Sigmoid colon (tissue), 7 donors: ENCODE data around the gene COL5A2. TPM values are rescaled to one million over a fixed set of nuclear protein-coding genes. Genes with fewer than 3 reads are reported as not detected.

Source experiments
- DNase-seq: peaks from one replicate; pipeline ENCODE4 v3.0.0-alpha.2; 2019
- H3K27ac ChIP-seq, 4 donors: fragments of 200-600 bp; sonication (generic); one replicate each; pipeline ENCODE4 v1.5.1; 2016 to 2019; ENCODE audit warnings: mild to moderate bottlenecking in 1 of 4
- H3K27me3 ChIP-seq, 3 donors: fragments of 200-600 bp; sonication (generic); one replicate each; pipeline ENCODE4 v1.5.1; 2019; ENCODE audit warnings: mild to moderate bottlenecking in 1 of 3
- H3K36me3 ChIP-seq, 4 donors: fragments of 200-600 bp; sonication (generic); one replicate each; pipeline ENCODE4 v1.5.1; 2016 to 2019
- H3K4me1 ChIP-seq, 4 donors: fragments of 200-600 bp; sonication (generic); one replicate each; pipeline ENCODE4 v1.5.1; 2017 to 2019
- H3K4me3 ChIP-seq, 4 donors: fragments of 200-600 bp; sonication (generic); one replicate each; pipeline ENCODE4 v1.5.1; 2017 to 2019; ENCODE audit warnings: mild to moderate bottlenecking in 2 of 4, moderate library complexity in 1 of 4
- H3K9me3 ChIP-seq, 4 donors: fragments of 200-600 bp in 3 of 4; sonication (generic) in 3 of 4; one replicate each; pipeline versions ENCODE4 v1.5.1 to v1.6.1; 2013 to 2019
- CTCF ChIP-seq, 4 experiments: fragments of 450-650 bp in 3 of 4; fragments of 200-600 bp in 1 of 4; IDR thresholded peaks; one replicate each; pipeline ENCODE4 v1.5.1; 2016 to 2019; ENCODE audit warnings: antibody characterized with exemption in 4 of 4, mild to moderate bottlenecking in 3 of 4, moderate library complexity in 2 of 4
- EP300 ChIP-seq, 4 donors: sonication (generic); formaldehyde crosslinking; IDR thresholded peaks; one replicate each; pipeline ENCODE4 v1.6.1; 2017; ENCODE audit warnings: antibody characterized with exemption in 4 of 4
- POLR2A ChIP-seq, 2 donors: fragments of 450-650 bp; IDR thresholded peaks; one replicate each; pipeline ENCODE4 v1.6.1; 2016; ENCODE audit warnings: antibody characterized with exemption in 2 of 2, mild to moderate bottlenecking in 2 of 2, moderate library complexity in 2 of 2
- POLR2AphosphoS5 ChIP-seq, 4 donors: sonication (generic); formaldehyde crosslinking; IDR thresholded peaks; one replicate each; pipeline ENCODE4 v1.6.1; 2017; ENCODE audit warnings: antibody characterized with exemption in 4 of 4
- WGBS, 2 donors: extraction: QIAGEN DNeasy Blood & Tissue Kit; methylation state at CpG; one replicate each; pipeline ENCODE4 v1.1.7; 2013; 5-methylcytosine and 5-hydroxymethylcytosine counted together
- intact Hi-C: fragments of 100-400 bp; cut with DNase I; formaldehyde crosslinking; loops from one replicate; pipeline ENCODE4 v1.15.1; 2023
- polyA plus RNA-seq, 3 donors: library from polyadenylated mRNA; stranded (reverse); fragments of 200-250 nt; gene quantifications; one replicate each; pipeline ENCODE4 v1.2.3, GENCODE V29; 2013
- total RNA-seq, 4 donors: library from RNA; depleted of rRNA; stranded (reverse); fragments of >200 nt; gene quantifications; one replicate each; pipeline ENCODE4 v1.1.0, GENCODE V29; 2016
- donor health status: healthy with polysubstance abuse.
- donor health status: Bipolar disorder and iron deficiency.
- donor health status: healthy.

COL5A2 gene
- total and polyA plus RNA-seq, 7 donors, result 3.6 to 164 (median 60.9) TPM

DNA sequence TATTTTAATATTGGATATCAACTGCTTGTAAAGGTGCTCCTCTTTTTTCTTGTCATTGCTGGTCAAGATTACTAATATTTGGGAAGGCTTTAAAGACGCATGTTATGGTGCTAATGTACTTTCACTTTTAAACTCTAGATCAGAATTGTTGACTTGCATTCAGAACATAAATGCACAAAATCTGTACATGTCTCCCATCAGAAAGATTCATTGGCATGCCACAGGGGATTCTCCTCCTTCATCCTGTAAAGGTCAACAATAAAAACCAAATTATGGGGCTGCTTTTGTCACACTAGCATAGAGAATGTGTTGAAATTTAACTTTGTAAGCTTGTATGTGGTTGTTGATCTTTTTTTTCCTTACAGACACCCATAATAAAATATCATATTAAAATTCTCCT, 167.2 kb downstream of the COL5A2 start:
- peak overlapping the region in 2 of 4 donors; percentile 26 to 52 for H3K27ac ChIP-seq
- intact Hi-C loops, result loop anchor here (5.0 kb wide), 1 partner anchor 40 kb away; no protein-coding TSS in a partner anchor
- DNase-seq, result no peak

GRCh38 chr2:189010536-189010935, 169.0 kb downstream of the COL5A2 start:
- WGBS, 2 donors, result 60 to 72% methylated on average over 6 of the region's 6 CpGs
- no peak for TF ChIP-seq CTCF (IDR thresholded peaks at IDR 0.05)
- no peak for TF ChIP-seq POLR2A (IDR thresholded peaks at IDR 0.05)
- TF ChIP-seq EP300 (IDR thresholded peaks at IDR 0.05), result no peak
- no peak for TF ChIP-seq POLR2AphosphoS5 (IDR thresholded peaks at IDR 0.05)
- Histone ChIP-seq H3K4me3 (no peak overlapping the region), H3K27me3 (no peaks in the 10 kb centered on the region), H3K27ac (peak overlapping the region in 1 of 4 donors; percentile 52), H3K9me3 (no peaks in the 10 kb centered on the region), H3K36me3 (peaks cover 30 to 75% (median 42%) of the 10 kb centered on the region in 4 donors), H3K4me1 (peaks cover 0 to 36% (median 18%) of the 10 kb centered on the region in 4 donors)
- no peak for DNase-seq
- intact Hi-C loops, result loop anchor here (5.0 kb wide), 1 partner anchor 42 kb away; no protein-coding TSS in a partner anchor

More for the DNA sequence above, 167.2 kb downstream of the COL5A2 start:
- peaks cover 17 to 56% (median 31%) of the 10 kb centered on the region in 4 donors for H3K36me3 ChIP-seq
- no peaks in the 10 kb centered on the region for H3K27me3 ChIP-seq
- H3K4me3 ChIP-seq, result no peak overlapping the region
- H3K4me1 ChIP-seq, result peaks cover 0 to 36% (median 15%) of the 10 kb centered on the region in 4 donors
- H3K9me3 ChIP-seq, result no peaks in the 10 kb centered on the region
- 66 to 83% methylated on average over 1 of the region's 1 CpG for WGBS, 2 donors
- TF ChIP-seq POLR2AphosphoS5 (IDR thresholded peaks at IDR 0.05) (no peak), CTCF (IDR thresholded peaks at IDR 0.05) (no peak), EP300 (IDR thresholded peaks at IDR 0.05) (no peak)

DNA sequence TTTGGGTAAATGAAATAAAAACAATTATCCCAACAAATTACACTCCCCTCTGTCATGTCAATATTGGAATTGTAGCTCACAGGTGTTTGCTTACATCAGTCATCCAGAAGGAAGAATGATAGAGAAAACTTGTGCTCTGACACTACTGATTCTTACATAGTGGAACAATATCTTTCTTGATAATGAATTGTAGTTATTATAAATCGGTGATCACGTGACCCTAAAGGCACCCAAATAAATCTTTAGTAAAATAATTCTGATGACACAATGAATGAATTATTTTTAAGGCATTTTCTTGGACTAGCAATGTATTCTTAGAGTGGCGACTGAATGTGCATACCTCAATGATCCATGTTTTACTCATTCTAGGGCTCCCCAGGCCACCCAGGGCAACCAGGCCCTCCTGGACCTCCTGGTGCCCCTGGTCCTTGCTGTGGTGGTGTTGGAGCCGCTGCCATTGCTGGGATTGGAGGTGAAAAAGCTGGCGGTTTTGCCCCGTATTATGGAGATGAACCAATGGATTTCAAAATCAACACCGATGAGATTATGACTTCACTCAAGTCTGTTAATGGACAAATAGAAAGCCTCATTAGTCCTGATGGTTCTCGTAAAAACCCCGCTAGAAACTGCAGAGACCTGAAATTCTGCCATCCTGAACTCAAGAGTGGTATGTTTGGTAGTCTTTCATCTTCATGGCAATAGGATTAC, 170.9 kb downstream of the COL5A2 start:
- intact Hi-C loops, result no loop called here
- Histone ChIP-seq H3K27ac (no peak overlapping the region), H3K36me3 (peaks cover 39 to 93% (median 57%) of the 10 kb centered on the region in 4 donors), H3K9me3 (no peaks in the 10 kb centered on the region), H3K4me1 (peaks cover 0 to 22% (median 8%) of the 10 kb centered on the region in 4 donors), H3K27me3 (no peaks in the 10 kb centered on the region), H3K4me3 (no peak overlapping the region)
- no peak for DNase-seq
- TF ChIP-seq CTCF (IDR thresholded peaks at IDR 0.05) (no peak), POLR2AphosphoS5 (IDR thresholded peaks at IDR 0.05) (no peak), EP300 (IDR thresholded peaks at IDR 0.05) (no peak), POLR2A (IDR thresholded peaks at IDR 0.05) (no peak)
- WGBS, 2 donors, result 80 to 86% methylated on average over 9 of the region's 9 CpGs

- TF ChIP-seq POLR2A (IDR thresholded peaks at IDR 0.05) (no peak), CTCF (IDR thresholded peaks at IDR 0.05) (no peak), POLR2AphosphoS5 (IDR thresholded peaks at IDR 0.05) (no peak), EP300 (IDR thresholded peaks at IDR 0.05) (no peak)
- H3K27me3 ChIP-seq, result no peaks in the 10 kb centered on the region
- intact Hi-C loops, result no loop called here
- no peak for DNase-seq
- H3K9me3 ChIP-seq, result no peaks in the 10 kb centered on the region
- H3K27ac ChIP-seq, result peak overlapping the region in 2 of 4 donors; percentile 2 to 11
- 23 to 27% methylated on average over 1 of the region's 1 CpG for WGBS, 2 donors
- H3K4me3 ChIP-seq, result no peak overlapping the region
- peaks cover 0 to 6% (median 0%) of the 10 kb centered on the region in 4 donors for H3K4me1 ChIP-seq
- H3K36me3 ChIP-seq, result peaks cover 34 to 100% (median 86%) of the 10 kb centered on the region in 4 donors
Measured at GRCh38 chr2:189002079-189002478, 177.5 kb downstream of the COL5A2 start.
